SK-N-SH (cell line): ENCODE results near the gene MEFV.

ENCODE experiments used
- EZH2phosphoT487 ChIP-seq: fragments of 200-600 bp; sonication (generic); IDR thresholded peaks from 2 replicates; pipeline ENCODE4 v1.6.1; 2017; ENCODE audit warnings: low read depth, mixed run types, mild to moderate bottlenecking, antibody characterized with exemption, moderate library complexity, borderline replicate concordance
- JUND ChIP-seq: IDR thresholded peaks from 2 replicates; pipeline ENCODE4 v1.4.0; 2012
- POLR2AphosphoS5 ChIP-seq: IDR thresholded peaks from 2 replicates; pipeline ENCODE4 v1.6.1; 2012; ENCODE audit warnings: low read depth, low read length
- RAD21 ChIP-seq: IDR thresholded peaks from 2 replicates; pipeline ENCODE4 v1.6.1; 2012; ENCODE audit warnings: mild to moderate bottlenecking, low read length
- RCOR1 ChIP-seq: fragments of 150-350 bp; IDR thresholded peaks from 2 replicates; pipeline ENCODE4 v1.6.1; 2017; ENCODE audit warnings: antibody characterized with exemption, low read length
- RFX5 ChIP-seq: IDR thresholded peaks from 2 replicates; pipeline ENCODE4 v1.6.1; 2012; ENCODE audit warnings: mild to moderate bottlenecking, improper control_type of control experiment, low read length
- SIN3A ChIP-seq: IDR thresholded peaks from 2 replicates; pipeline ENCODE4 v1.6.1; 2012; ENCODE audit warnings: low read depth, mild to moderate bottlenecking, low read length, moderate library complexity, borderline replicate concordance
- TAF1 ChIP-seq: IDR thresholded peaks from 2 replicates; pipeline ENCODE4 v1.6.1; 2012; ENCODE audit warnings: low read depth, mild to moderate bottlenecking, low read length, moderate library complexity, borderline replicate concordance
- YY1 ChIP-seq: IDR thresholded peaks from 2 replicates; pipeline ENCODE4 v1.4.0; 2012; ENCODE audit warnings: low read depth, mild to moderate bottlenecking
- TF ChIP-seq, protein P1 (sequence below): IDR thresholded peaks from 2 replicates; pipeline ENCODE4 v1.4.0; 2012; ENCODE audit warnings: low read depth
- TF ChIP-seq, protein P2 (sequence below): fragments of 200-600 bp; sonication (generic); IDR thresholded peaks from 2 replicates; pipeline ENCODE4 v1.6.1; 2017; ENCODE audit warnings: antibody characterized with exemption, mild to moderate bottlenecking, moderate library complexity

DNA sequence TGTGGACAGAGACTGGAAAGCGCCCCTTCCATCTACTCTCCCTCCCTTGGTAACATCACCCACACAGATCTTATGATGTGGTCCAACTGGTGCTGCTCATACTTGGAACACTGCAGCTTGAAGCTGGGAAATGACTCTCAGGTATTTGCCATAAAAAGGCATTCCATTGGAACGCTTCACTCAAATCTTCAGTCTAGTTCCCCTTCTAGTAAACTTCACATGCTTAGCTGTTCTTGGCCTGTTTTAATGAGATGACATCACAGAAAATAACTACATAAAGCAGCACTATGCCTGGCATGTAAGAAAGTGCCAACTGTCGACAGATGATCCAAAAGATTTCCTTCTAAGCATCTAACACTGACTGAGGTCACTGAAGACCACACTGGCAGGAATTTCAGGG, 36.2 kb upstream of the MEFV start:
- TF ChIP-seq POLR2AphosphoS5, result no peak
- TF ChIP-seq RAD21, result no peak
- TF ChIP-seq YY1, result no peak
- TF ChIP-seq, protein P1, sequence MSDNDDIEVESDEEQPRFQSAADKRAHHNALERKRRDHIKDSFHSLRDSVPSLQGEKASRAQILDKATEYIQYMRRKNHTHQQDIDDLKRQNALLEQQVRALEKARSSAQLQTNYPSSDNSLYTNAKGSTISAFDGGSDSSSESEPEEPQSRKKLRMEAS, result no peak
- TF ChIP-seq, protein P2, sequence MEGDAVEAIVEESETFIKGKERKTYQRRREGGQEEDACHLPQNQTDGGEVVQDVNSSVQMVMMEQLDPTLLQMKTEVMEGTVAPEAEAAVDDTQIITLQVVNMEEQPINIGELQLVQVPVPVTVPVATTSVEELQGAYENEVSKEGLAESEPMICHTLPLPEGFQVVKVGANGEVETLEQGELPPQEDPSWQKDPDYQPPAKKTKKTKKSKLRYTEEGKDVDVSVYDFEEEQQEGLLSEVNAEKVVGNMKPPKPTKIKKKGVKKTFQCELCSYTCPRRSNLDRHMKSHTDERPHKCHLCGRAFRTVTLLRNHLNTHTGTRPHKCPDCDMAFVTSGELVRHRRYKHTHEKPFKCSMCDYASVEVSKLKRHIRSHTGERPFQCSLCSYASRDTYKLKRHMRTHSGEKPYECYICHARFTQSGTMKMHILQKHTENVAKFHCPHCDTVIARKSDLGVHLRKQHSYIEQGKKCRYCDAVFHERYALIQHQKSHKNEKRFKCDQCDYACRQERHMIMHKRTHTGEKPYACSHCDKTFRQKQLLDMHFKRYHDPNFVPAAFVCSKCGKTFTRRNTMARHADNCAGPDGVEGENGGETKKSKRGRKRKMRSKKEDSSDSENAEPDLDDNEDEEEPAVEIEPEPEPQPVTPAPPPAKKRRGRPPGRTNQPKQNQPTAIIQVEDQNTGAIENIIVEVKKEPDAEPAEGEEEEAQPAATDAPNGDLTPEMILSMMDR, result no peak
- no peak for TF ChIP-seq EZH2phosphoT487
- TF ChIP-seq RFX5, result no peak
- no peak for TF ChIP-seq TAF1
- no peak for TF ChIP-seq RCOR1
- TF ChIP-seq SIN3A, result no peak
- TF ChIP-seq JUND, result no peak
